ENCODE results near the gene TMEM50B.

TMEM50B gene

GRCh38 chr21:33411949-33412430, 67.8 kb downstream of the TMEM50B start:
- no peak overlapping the region for H3K27ac ChIP-seq

GRCh38 chr21:33406493-33406892, 73.3 kb downstream of the TMEM50B start:
- no peak overlapping the region for H3K27ac ChIP-seq
- TF ChIP-seq ZFX (IDR thresholded peaks at IDR 0.05) (no peak), CTCF (conservative IDR thresholded peaks at IDR 0.05) (no peak)

More at GRCh38 chr21:33411949-33412430, 67.8 kb downstream of the TMEM50B start:
- TF ChIP-seq CTCF (conservative IDR thresholded peaks at IDR 0.05) (no peak), ZFX (IDR thresholded peaks at IDR 0.05) (no peak)

- H3K27ac ChIP-seq, result peak overlapping the region; percentile 84
- TF ChIP-seq CTCF (conservative IDR thresholded peaks at IDR 0.05), result no peak
- TF ChIP-seq ZFX (IDR thresholded peaks at IDR 0.05), result peak; percentile 35; the same call in 1 of the 2 replicates
Observed at GRCh38 chr21:33403786-33404585, 75.8 kb downstream of the TMEM50B start.

GRCh38 chr21:33403128-33403785, 76.5 kb downstream of the TMEM50B start, which contains the start of gene IFNGR2:
IFNGR2 (plus strand) TSS chr21:33403413; CDS start chr21:33403544, 131 bp downstream.
- peak within 1 kb of the TSS; percentile 84 for H3K27ac ChIP-seq
- TF ChIP-seq CTCF (conservative IDR thresholded peaks at IDR 0.05) (no peak), ZFX (IDR thresholded peaks at IDR 0.05) (peak; percentile 88)

- no peak for TF ChIP-seq CTCF (conservative IDR thresholded peaks at IDR 0.05)
- peak overlapping the region; percentile 84; the same call in 1 of the 2 replicates for H3K27ac ChIP-seq
Observed at GRCh38 chr21:33402001-33402979, 77.5 kb downstream of the TMEM50B start.

GRCh38 chr21:33401630-33401992, 78.2 kb downstream of the TMEM50B start:
- no peak overlapping the region for H3K27ac ChIP-seq
- TF ChIP-seq CTCF (conservative IDR thresholded peaks at IDR 0.05) (no peak), ZFX (IDR thresholded peaks at IDR 0.05) (no peak)
